ENCODE measurements around the gene IP6K1.
"Not testable (repeated sequence)": the region's sequence is repeated elsewhere in the genome, so short reads cannot be mapped to it uniquely, and the experiment has no call there.

Gene IP6K1

GRCh38 chr3:49769286-49769915, 16.9 kb downstream of the IP6K1 start:
- no peak for DNase-seq (ENCODE audit: extremely low read depth in 1 of 2, low read depth in 1 of 2)

- no peak for DNase-seq (ENCODE audit: extremely low read depth in 1 of 2, low read depth in 1 of 2)
Observed at GRCh38 chr3:49763981-49764380, 22.4 kb downstream of the IP6K1 start.

- no peak for DNase-seq (ENCODE audit: extremely low read depth in 1 of 2, low read depth in 1 of 2)
Observed at GRCh38 chr3:49761661-49762060, 24.7 kb downstream of the IP6K1 start.

GRCh38 chr3:49759226-49759625, 27.1 kb downstream of the IP6K1 start:
- no peak for DNase-seq (ENCODE audit: extremely low read depth in 1 of 2, low read depth in 1 of 2)

GRCh38 chr3:49757197-49757596, 29.1 kb downstream of the IP6K1 start:
- DNase-seq (ENCODE audit: extremely low read depth in 1 of 2, low read depth in 1 of 2) = no peak

- no peak for DNase-seq (ENCODE audit: extremely low read depth in 1 of 2, low read depth in 1 of 2)
Observed at GRCh38 chr3:49756036-49756435, 30.3 kb downstream of the IP6K1 start.

- DNase-seq (ENCODE audit: extremely low read depth in 1 of 2, low read depth in 1 of 2) = no peak
Observed at GRCh38 chr3:49754536-49754935, 31.8 kb downstream of the IP6K1 start.

- no peak for DNase-seq (ENCODE audit: extremely low read depth in 1 of 2, low read depth in 1 of 2)
Observed at GRCh38 chr3:49751501-49751900, 34.8 kb downstream of the IP6K1 start.

- DNase-seq (ENCODE audit: extremely low read depth in 1 of 2, low read depth in 1 of 2) = no peak
Observed at GRCh38 chr3:49750056-49750455, 36.3 kb downstream of the IP6K1 start.

- DNase-seq (ENCODE audit: extremely low read depth in 1 of 2, low read depth in 1 of 2) = not testable (repeated sequence)
Observed at GRCh38 chr3:49748874-49749273, 37.5 kb downstream of the IP6K1 start.

- no peak for DNase-seq (ENCODE audit: extremely low read depth in 1 of 2, low read depth in 1 of 2)
Observed at GRCh38 chr3:49747792-49748480, 38.4 kb downstream of the IP6K1 start.

GRCh38 chr3:49745986-49746385, 40.4 kb downstream of the IP6K1 start:
- DNase-seq (ENCODE audit: extremely low read depth in 1 of 2, low read depth in 1 of 2) = no peak

- no peak for DNase-seq (ENCODE audit: extremely low read depth in 1 of 2, low read depth in 1 of 2)
Observed at GRCh38 chr3:49740427-49740826, 45.9 kb downstream of the IP6K1 start.

GRCh38 chr3:49738067-49738713, 48.2 kb downstream of the IP6K1 start:
- DNase-seq (ENCODE audit: extremely low read depth in 1 of 2, low read depth in 1 of 2) = no peak

- DNase-seq (ENCODE audit: extremely low read depth in 1 of 2, low read depth in 1 of 2) = no peak
Observed at GRCh38 chr3:49734752-49735151, 51.6 kb downstream of the IP6K1 start.

GRCh38 chr3:49733551-49733950, 52.8 kb downstream of the IP6K1 start:
- DNase-seq (ENCODE audit: extremely low read depth in 1 of 2, low read depth in 1 of 2) = no peak

- no peak for DNase-seq (ENCODE audit: extremely low read depth in 1 of 2, low read depth in 1 of 2)
Observed at GRCh38 chr3:49732597-49732996, 53.7 kb downstream of the IP6K1 start.

- no peak for DNase-seq (ENCODE audit: extremely low read depth in 1 of 2, low read depth in 1 of 2)
Observed at GRCh38 chr3:49729966-49730609, 56.3 kb downstream of the IP6K1 start.

- no peak for DNase-seq (ENCODE audit: extremely low read depth in 1 of 2, low read depth in 1 of 2)
Observed at GRCh38 chr3:49727924-49728361, 58.4 kb downstream of the IP6K1 start.

- no peak for DNase-seq (ENCODE audit: extremely low read depth in 1 of 2, low read depth in 1 of 2)
Observed at GRCh38 chr3:49727154-49727923, 59.0 kb downstream of the IP6K1 start.

Measured in activated CD8-positive, alpha-beta memory T cell treated with anti-CD3 and anti-CD28 coated beads for 1 hour (primary cell).